CD4-positive, alpha-beta T cell treated with Interleukin-2 at 100 ng/mL for 4 hours (primary cell): ENCODE results near the gene PRR23E.

Experiments
- DNase-seq: peaks from one replicate; pipeline ENCODE4 v3.0.0-alpha.2; 2020; ENCODE audit warnings: low spot score

Gene PRR23E

GRCh38 chr3:127192576-127193232 is at the start of gene PRR23E:
TSS of gene PRR23E (plus strand) at chr3:127193131. CDS start at chr3:127196686, 3,555 bp downstream.
- DNase-seq: no peak

DNA sequence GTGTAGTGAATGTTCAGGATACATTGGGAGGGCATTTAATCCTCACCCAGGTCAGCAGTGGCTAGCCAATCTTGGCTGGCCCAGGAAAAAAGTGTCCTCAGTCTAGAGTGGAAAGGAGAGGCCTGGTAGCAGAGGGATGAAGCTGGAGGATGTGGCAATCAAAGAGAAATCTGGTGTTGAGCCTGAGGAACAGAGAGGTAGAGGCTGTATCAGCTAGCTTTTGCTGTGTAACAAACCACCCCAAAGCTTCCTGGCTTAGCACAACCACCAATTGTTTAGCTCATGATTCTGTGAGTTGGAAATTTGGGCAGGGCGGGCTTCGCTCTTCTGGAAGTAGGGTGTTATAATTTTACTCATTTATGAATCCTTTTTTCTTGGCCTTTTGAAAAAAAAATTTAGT is 49.8 kb upstream of the PRR23E start:
- DNase-seq: no peak

DNA sequence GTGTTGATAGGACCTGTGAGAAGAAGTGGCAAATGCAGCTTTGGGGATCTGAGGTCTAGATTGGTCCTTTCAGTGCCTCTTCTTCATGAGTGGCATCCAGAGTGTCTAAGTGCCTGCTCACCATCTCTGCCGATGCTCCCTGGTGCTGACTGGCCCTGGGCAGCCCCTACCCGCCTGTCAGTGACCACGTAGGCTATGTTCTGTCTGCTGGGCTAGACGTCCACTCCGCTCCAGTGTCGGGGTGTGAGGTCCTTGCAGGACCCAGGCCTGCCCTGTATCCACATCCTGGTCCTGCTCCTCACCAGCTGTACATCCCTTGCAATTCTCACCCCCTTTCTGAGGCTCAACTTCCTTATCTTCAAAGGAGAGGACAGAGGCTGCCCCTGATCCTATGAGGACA is 48.3 kb upstream of the PRR23E start:
- DNase-seq: no peak

DNA sequence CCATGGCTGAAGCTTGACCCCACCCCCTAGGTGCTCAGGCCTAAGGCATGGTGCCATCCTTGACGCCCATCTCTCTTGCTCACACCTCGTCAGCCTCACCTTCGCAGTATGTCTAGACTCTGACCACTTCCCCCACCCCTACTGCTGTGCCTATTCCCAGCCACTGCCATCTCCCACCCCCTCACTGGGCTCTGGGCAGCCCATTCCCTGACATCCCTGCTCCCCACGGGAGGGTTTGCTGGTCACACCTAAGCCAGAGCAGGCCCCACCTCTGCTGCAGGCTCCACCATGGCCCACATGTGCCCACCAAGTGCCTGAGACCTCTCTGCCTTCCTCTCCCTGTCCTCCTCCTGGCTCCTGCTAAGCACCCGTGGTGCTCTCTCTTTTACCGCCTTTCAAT is 47.7 kb upstream of the PRR23E start:
- no peak for DNase-seq

- DNase-seq: no peak
Observed at GRCh38 chr3:127147291-127147885, 45.5 kb upstream of the PRR23E start.

DNA sequence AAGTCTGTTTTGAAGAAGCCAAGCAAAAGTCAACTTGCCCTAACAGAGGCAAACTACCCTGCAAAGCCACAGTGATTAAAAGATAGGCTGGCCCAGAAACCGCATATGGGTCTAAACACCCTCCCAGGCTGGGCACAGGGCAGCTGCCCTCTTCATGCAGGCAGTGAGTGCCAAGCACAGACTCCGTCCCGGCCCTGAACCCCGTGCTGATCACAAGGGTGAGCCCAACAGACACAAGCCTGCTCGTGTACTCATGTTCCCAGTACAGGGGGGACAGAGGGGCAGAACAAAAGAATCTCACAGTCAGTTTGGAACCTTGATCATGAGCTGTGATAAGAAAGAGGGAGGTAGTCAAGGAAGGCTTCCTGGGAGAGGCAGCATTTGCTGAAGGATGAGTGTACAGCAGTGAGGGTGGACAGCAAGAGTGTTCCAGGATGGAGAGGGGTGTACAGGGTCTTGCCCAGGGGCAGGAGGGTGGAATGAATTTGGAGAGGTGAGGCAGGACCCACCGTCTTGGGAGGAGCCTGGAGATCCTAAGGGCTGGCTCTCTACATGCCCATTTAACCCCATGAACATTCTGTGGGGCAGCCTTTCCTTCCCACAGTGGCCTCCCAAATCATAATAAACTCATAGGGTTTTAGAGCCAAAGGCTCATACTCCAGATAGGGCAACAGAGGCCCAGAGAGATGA is 43.2 kb upstream of the PRR23E start:
- no peak for DNase-seq

DNA sequence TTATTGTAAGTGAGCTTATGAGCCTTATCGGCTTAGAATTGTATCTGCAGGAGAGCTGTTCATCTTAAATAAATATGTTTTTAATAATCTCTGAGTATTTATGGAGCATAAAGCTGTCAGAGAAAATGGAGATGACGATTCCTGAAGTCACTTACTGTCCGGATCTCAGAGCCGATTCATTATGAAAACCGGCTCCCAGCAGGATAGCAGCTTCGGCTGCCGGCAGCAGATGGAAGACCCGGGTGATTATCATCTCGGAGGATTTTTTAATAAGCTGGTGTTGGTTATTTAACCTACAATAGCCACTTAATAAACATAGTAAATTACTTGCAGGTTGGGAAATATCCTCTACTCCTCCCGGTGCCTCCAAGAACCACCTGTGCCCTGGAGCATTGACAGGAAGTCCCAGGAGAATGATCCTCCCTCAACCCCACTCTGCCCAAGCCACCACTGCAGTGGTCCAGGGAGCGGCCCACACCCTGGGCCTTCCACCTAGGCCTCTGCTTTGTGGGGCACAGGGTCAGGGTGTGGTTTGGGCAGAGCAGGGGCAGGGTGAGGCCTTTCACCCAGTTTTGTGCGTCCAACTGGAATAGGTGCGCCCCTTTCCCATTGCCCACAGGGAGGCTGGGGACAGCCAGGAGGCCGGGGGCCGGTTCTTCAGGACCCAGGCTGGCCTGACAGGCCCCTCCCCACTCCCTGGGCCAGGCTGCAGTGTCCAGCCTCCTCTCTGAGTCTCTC is 42.2 kb upstream of the PRR23E start:
- no peak for DNase-seq

- no peak for DNase-seq
Observed at GRCh38 chr3:127151251-127151564, 41.7 kb upstream of the PRR23E start.

DNA sequence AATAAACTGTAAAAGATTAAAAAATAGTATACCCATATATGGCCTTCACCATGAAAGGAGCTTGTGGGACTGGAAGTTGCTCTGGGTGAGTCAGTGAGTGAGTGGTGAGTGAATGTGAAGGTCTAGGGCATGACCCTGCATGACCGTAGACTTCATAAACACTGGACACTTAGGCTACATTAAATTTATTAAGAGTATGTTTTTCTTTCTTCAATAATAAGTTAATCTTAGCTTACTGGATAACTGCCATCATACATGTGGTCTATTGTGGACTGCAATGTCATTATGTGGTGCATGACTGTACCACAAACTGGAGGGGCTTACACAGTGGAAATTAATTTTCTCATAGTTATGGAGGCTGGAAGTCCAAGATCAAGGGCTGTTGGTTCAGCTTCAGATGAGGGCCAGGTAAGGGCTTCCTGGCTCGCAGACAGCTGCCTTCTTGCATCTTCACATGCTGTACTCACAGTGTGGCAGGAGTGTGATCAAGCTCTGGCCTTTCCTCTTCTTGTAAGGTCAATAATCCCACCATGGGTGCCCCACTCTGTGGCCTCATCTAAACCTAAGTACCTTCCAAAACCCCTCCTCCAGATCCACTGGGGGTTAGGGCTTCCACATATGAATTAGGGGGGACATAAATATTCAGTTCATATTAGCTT is 40.8 kb upstream of the PRR23E start:
- DNase-seq: no peak

- no peak for DNase-seq
Observed at GRCh38 chr3:127152684-127153505, 40.0 kb upstream of the PRR23E start.

- DNase-seq: no peak
Observed at GRCh38 chr3:127153506-127153815, 39.5 kb upstream of the PRR23E start.

GRCh38 chr3:127156338-127157050 is 36.4 kb upstream of the PRR23E start:
- DNase-seq: no peak

- no peak for DNase-seq
Observed at GRCh38 chr3:127157171-127157828, 35.6 kb upstream of the PRR23E start.

DNA sequence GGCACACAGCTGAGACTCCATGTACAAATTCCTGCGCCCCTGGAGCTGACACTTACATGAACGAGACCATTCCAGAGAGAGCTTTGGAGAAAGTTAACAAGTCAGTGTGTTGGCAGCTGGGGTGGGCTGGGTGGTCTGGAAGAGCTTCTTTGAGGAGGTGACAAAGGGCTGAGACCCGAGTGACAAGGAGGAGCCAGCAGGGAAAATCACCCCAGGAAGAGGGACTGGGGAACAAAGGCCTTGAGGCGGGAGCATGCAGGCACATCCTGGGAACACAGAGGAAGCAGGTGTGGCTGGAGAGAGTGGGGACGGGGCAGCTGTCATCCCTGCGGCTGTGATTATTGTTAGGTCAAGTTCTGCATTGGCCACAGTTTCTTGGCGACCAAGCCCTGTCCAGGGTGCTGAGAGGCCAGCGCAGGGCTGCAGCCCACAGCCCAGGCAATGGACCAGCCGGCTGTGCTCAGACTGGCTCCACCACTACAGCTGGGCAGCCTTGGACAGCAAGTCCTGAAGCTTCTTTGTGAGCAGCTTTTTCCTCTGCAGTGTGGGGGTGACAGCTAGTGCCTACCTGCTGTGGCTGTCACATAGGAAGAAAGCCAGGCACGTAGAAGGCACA is 34.2 kb upstream of the PRR23E start:
- no peak for DNase-seq

GRCh38 chr3:127159543-127159942 is 33.4 kb upstream of the PRR23E start:
- DNase-seq: no peak

DNA sequence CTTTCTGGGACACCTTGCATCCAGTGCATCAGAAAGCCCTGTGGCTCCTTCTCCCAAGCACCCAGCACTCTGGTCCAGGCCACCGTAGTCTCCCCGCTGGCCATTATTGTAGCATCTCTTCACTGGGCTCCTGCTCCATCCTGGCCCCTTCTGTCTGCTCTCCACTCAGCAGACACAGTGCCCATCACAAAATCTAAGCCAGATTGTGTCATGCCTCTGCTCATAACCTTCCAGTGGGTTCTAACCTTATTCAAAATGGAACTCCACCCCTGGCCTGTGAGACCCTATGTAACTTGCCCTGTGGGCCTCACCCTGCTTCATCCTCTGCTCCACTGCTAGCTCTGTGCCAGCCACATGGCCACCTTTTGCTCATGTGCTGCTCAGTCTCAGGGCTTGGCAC is 31.7 kb upstream of the PRR23E start:
- no peak for DNase-seq

GRCh38 chr3:127161973-127162579 is 30.9 kb upstream of the PRR23E start:
- no peak for DNase-seq

GRCh38 chr3:127162947-127163645 is 29.8 kb upstream of the PRR23E start:
- no peak for DNase-seq

DNA sequence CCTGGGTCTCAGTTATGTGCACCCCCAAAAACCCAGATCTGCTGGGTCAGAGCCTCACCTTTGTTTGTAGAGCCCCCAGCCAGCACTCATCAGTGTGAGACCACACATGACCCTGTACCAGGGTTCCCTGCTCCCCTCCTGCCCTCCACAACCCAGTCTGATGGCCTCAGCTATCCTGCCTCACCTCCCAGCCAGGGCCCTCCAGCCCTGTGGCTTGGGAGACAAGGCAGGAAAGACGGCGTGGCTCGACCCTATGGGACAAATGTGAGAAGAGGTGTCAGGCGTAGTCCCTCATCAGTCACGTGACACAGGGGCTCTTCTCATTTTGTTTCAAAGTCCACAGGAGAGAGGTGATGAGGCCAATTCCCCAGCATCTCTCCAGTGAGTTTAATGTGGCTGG is 28.3 kb upstream of the PRR23E start:
- no peak for DNase-seq
